ENCODE measurements around the gene DNAH1.

The DNAH1 gene

DNA sequence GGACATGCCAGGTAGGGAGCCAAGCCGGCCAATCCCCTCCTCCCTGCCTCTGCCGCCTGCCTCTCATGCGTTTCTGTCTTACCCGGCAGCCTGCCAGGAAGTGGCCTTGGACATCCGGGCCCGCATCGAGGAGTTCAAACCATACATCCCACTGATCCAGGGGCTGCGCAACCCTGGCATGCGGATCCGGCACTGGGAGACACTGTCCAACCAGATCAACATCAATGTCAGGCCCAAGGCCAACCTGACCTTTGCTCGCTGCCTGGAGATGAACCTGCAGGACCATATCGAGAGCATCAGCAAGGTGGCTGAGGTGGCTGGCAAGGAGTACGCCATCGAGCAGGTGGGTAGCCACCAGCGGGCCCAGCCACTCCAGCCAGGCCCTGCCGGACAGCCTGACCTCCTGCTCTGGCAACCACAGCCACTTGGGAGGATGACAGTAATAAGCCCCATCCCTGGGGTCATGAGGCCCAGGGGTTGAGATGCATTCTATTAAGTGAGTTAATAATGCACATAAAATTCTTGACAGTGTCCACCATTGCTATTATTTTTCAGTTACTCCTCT, 37.3 kb downstream of the DNAH1 start:
- FAIRE-seq (no peak), DNase-seq (ENCODE audit: insufficient read length, low spot score) (no peak)
- TF ChIP-seq TAF1 (IDR thresholded peaks at IDR 0.05; ENCODE audit: low read depth, low read length), result no peak
- TF ChIP-seq POLR2A (IDR thresholded peaks at IDR 0.05; ENCODE audit: low read depth, low read length), result no peak
- no peak for TF ChIP-seq SPI1 (IDR thresholded peaks at IDR 0.05; ENCODE audit: low read depth, low read length)
- TF ChIP-seq POU2F2 (IDR thresholded peaks at IDR 0.05; ENCODE audit: low read depth, low read length), result no peak
- no peak for TF ChIP-seq PAX5 (IDR thresholded peaks at IDR 0.05; ENCODE audit: insufficient read depth, low read length, severe bottlenecking)
- TF ChIP-seq POLR2AphosphoS5 (IDR thresholded peaks at IDR 0.05; ENCODE audit: low read depth, low read length), result no peak

DNA sequence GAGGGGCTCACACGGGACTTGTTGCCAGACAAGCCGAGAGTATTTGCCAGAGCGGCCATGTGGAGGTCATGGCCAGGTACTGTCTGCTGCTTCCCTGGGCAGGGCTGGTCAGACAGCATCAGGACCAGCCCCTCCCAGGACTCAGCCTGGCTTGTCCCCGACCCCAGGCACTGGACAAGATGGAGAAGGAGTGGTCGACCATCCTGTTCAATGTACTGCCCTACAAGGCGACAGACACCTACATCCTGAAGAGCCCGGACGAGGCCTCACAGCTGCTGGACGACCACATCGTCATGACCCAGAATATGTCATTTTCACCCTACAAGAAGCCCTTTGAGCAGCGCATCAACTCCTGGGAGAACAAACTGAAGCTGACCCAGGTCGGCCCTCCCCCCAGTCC, 38.6 kb downstream of the DNAH1 start:
- no peak for TF ChIP-seq SPI1 (IDR thresholded peaks at IDR 0.05; ENCODE audit: low read depth, low read length)
- TF ChIP-seq PAX5 (IDR thresholded peaks at IDR 0.05; ENCODE audit: insufficient read depth, low read length, severe bottlenecking), result no peak
- no peak for TF ChIP-seq TAF1 (IDR thresholded peaks at IDR 0.05; ENCODE audit: low read depth, low read length)
- TF ChIP-seq POLR2AphosphoS5 (IDR thresholded peaks at IDR 0.05; ENCODE audit: low read depth, low read length), result no peak
- TF ChIP-seq POLR2A (IDR thresholded peaks at IDR 0.05; ENCODE audit: low read depth, low read length), result no peak
- TF ChIP-seq POU2F2 (IDR thresholded peaks at IDR 0.05; ENCODE audit: low read depth, low read length), result no peak
- DNase-seq (ENCODE audit: insufficient read length, low spot score), result no peak
- no peak for FAIRE-seq

DNA sequence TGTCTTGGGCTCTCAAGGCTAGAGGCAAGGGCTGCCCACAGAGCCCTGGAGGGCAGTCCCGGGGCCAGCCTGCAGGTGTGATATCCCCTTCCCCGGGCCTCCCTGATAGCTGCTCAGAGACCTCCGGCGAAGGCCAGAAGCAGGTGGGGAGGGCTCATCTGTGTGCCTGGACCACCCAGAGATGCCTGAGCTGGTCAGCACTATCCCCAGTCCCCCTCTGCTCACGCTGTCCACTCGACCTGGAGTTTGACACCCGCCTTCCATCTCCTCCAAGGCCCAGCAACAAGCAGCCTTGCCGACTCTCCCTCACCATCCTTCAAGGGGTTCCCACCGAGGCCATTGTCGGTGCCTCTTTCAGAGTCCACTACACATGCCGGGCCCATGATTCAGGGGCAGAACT, 39.4 kb downstream of the DNAH1 start:
- FAIRE-seq (no peak), DNase-seq (ENCODE audit: insufficient read length, low spot score) (no peak)
- TF ChIP-seq SPI1 (IDR thresholded peaks at IDR 0.05; ENCODE audit: low read depth, low read length), result no peak
- no peak for TF ChIP-seq POLR2A (IDR thresholded peaks at IDR 0.05; ENCODE audit: low read depth, low read length)
- no peak for TF ChIP-seq TAF1 (IDR thresholded peaks at IDR 0.05; ENCODE audit: low read depth, low read length)
- TF ChIP-seq POLR2AphosphoS5 (IDR thresholded peaks at IDR 0.05; ENCODE audit: low read depth, low read length), result no peak
- TF ChIP-seq PAX5 (IDR thresholded peaks at IDR 0.05; ENCODE audit: insufficient read depth, low read length, severe bottlenecking), result no peak
- no peak for TF ChIP-seq POU2F2 (IDR thresholded peaks at IDR 0.05; ENCODE audit: low read depth, low read length)

DNA sequence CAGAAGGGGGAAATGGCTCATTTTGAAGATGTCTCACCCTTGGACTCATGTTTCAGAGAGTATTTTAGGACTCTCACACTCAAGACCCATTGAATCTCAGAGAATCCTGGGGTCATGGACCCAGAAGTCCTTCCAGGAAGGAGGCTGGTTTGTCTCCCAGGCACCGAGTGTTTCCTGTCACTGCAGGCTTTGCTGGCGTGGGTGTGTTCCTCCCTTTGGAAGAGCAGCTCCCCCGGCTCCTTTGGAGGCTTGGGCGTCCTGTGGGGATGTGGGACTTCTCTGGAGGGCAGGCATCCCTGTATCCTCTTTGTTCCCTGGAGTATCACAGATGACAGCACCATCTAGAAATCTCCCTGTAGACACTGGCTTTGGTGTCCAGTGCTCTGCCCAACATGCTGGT, 40.0 kb downstream of the DNAH1 start:
- FAIRE-seq, result no peak
- TF ChIP-seq TAF1 (IDR thresholded peaks at IDR 0.05; ENCODE audit: low read depth, low read length) (no peak), POLR2AphosphoS5 (IDR thresholded peaks at IDR 0.05; ENCODE audit: low read depth, low read length) (no peak), POU2F2 (IDR thresholded peaks at IDR 0.05; ENCODE audit: low read depth, low read length) (no peak), PAX5 (IDR thresholded peaks at IDR 0.05; ENCODE audit: insufficient read depth, low read length, severe bottlenecking) (no peak), POLR2A (IDR thresholded peaks at IDR 0.05; ENCODE audit: low read depth, low read length) (no peak), SPI1 (IDR thresholded peaks at IDR 0.05; ENCODE audit: low read depth, low read length) (no peak)
- DNase-seq (ENCODE audit: insufficient read length, low spot score), result no peak

DNA sequence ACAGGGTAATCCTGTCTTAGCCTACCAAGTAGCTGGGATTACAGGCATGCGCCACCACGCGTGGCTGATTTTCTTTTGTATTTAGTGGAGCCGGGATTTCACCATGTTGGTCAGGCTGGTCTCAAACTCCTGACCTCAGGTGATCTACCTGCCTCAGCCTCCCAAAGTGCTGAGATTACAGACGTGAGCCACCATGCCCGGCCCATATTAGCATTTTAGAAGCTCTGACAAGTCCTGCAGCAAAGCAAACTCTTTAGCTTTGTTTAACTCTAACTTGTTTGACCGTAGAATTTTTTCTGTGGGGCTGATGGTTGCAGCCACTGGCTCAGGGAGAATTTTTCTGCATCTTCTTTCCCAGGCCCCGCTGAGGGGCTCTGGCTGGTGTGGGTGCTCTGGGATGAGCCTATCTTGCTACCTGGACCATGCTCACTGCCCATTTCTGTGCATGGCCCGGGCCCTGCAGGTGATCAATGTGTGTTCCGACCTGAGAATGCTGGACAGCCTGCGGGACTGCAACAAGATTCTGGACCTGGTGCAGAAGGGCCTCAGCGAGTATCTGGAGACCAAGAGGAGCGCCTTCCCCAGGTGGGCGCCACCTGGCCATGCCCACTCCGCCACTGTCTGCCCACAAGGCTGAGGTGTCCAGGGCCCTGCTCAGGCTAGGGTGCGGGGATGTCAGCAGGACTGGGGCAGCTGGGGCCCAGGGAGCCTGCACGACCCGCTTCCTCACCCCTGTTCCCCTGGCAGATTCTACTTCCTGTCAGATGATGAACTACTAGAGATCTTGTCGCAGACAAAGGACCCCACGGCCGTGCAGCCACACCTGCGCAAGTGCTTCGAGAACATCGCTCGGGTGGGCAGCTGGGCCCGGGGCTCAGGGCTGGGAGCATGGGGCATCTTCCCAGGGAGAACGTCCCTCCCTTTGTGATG, 41.3 kb downstream of the DNAH1 start:
- TF ChIP-seq POLR2AphosphoS5 (IDR thresholded peaks at IDR 0.05; ENCODE audit: low read depth, low read length), result no peak
- TF ChIP-seq TAF1 (IDR thresholded peaks at IDR 0.05; ENCODE audit: low read depth, low read length), result no peak
- no peak for TF ChIP-seq POLR2A (IDR thresholded peaks at IDR 0.05; ENCODE audit: low read depth, low read length)
- TF ChIP-seq PAX5 (IDR thresholded peaks at IDR 0.05; ENCODE audit: insufficient read depth, low read length, severe bottlenecking), result no peak
- TF ChIP-seq POU2F2 (IDR thresholded peaks at IDR 0.05; ENCODE audit: low read depth, low read length), result no peak
- TF ChIP-seq SPI1 (IDR thresholded peaks at IDR 0.05; ENCODE audit: low read depth, low read length), result no peak
- DNase-seq (ENCODE audit: insufficient read length, low spot score) (no peak), FAIRE-seq (no peak)

DNA sequence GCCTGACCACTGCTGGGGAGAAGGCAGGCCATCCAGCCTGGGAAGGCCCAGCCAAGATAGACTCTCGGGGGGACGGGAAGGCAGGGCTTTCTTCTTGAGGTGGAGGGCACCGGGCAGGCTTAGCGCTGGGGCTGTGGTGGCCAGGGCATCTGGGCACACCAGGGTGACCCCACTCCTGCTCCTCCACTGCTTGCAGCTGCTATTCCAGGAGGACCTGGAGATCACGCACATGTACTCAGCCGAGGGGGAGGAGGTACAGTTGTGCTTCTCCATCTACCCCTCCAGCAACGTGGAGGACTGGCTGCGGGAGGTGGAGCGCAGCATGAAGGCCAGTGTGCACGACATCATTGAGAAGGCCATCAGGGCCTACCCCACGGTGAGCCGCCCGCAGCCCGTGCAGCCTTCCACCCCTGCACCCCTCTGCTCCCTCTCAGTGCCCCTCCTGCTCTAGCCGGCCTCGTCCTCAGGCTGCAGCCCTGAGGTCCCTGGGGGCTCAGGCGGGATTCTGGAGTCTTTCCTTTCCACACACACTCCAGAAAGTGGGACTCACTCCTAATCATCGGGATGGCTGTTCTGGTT, 42.3 kb downstream of the DNAH1 start:
- no peak for DNase-seq (ENCODE audit: insufficient read length, low spot score)
- no peak for FAIRE-seq
- TF ChIP-seq SPI1 (IDR thresholded peaks at IDR 0.05; ENCODE audit: low read depth, low read length) (no peak), TAF1 (IDR thresholded peaks at IDR 0.05; ENCODE audit: low read depth, low read length) (no peak), POLR2A (IDR thresholded peaks at IDR 0.05; ENCODE audit: low read depth, low read length) (no peak), POLR2AphosphoS5 (IDR thresholded peaks at IDR 0.05; ENCODE audit: low read depth, low read length) (no peak), PAX5 (IDR thresholded peaks at IDR 0.05; ENCODE audit: insufficient read depth, low read length, severe bottlenecking) (no peak), POU2F2 (IDR thresholded peaks at IDR 0.05; ENCODE audit: low read depth, low read length) (no peak)

DNA sequence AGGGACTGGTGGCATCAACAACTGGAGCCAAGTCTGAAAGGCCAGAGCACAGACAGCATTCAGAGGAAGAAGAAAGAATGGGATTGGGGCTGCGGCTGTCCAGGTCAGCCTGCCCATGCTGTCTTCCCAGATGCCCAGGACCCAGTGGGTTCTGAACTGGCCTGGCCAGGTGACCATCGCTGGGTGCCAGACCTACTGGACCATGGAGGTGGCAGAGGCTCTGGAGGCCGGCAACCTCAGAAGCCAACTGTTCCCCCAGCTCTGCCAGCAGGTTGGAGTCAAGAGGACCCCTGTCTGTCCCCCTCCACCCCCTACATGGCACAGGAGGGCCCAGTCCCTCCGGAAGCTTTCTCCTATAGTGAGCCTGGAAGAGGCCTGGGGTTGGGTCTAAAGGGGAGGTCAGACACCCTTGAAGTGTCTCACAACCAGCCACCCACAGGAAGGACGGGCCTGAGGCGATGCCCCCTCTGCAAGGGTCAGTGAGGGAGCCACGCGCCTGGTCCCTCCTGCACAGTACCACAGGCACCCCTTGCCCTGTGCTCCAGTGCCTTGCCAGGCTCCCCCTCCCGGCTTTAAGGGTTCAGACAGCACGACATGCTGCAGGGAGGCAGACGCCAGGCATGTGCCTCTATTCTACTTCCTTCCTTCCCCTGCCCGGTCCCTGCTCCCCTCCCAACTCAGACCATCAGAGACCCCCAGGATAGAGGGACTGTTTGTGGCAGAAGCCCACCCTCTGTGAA, 43.2 kb downstream of the DNAH1 start:
- DNase-seq (ENCODE audit: insufficient read length, low spot score), result no peak
- no peak for FAIRE-seq
- TF ChIP-seq PAX5 (IDR thresholded peaks at IDR 0.05; ENCODE audit: insufficient read depth, low read length, severe bottlenecking) (no peak), POLR2A (IDR thresholded peaks at IDR 0.05; ENCODE audit: low read depth, low read length) (no peak), POLR2AphosphoS5 (IDR thresholded peaks at IDR 0.05; ENCODE audit: low read depth, low read length) (no peak), TAF1 (IDR thresholded peaks at IDR 0.05; ENCODE audit: low read depth, low read length) (no peak)

DNA sequence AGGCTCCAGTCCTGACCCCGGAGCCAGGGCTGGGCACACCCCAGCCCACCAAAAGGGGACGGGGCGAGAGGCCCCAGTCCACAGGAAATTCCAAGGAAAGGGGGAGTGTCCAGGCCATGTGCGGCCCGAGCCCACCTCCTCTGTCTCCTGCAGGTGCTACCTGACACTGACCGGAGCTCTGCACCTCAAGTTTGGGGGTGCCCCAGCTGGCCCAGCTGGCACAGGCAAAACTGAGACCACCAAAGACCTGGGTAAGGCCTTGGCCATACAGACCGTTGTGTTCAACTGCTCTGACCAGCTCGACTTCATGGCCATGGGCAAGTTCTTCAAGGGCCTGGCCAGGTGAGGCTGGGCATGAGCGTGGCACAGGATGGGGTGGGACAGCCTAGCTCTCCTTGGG, 44.9 kb downstream of the DNAH1 start:
- DNase-seq (ENCODE audit: insufficient read length, low spot score), result no peak
- no peak for FAIRE-seq
- TF ChIP-seq POU2F2 (IDR thresholded peaks at IDR 0.05; ENCODE audit: low read depth, low read length), result no peak
- TF ChIP-seq SPI1 (IDR thresholded peaks at IDR 0.05; ENCODE audit: low read depth, low read length), result no peak
- TF ChIP-seq TAF1 (IDR thresholded peaks at IDR 0.05; ENCODE audit: low read depth, low read length), result no peak
- TF ChIP-seq POLR2AphosphoS5 (IDR thresholded peaks at IDR 0.05; ENCODE audit: low read depth, low read length), result no peak
- no peak for TF ChIP-seq PAX5 (IDR thresholded peaks at IDR 0.05; ENCODE audit: insufficient read depth, low read length, severe bottlenecking)
- TF ChIP-seq POLR2A (IDR thresholded peaks at IDR 0.05; ENCODE audit: low read depth, low read length), result no peak
